ENCODE data around the gene SRRT.
A peak's percentile ranks its signal among the peaks of the same experiment; 100 is the strongest.

SRRT gene, protein sequence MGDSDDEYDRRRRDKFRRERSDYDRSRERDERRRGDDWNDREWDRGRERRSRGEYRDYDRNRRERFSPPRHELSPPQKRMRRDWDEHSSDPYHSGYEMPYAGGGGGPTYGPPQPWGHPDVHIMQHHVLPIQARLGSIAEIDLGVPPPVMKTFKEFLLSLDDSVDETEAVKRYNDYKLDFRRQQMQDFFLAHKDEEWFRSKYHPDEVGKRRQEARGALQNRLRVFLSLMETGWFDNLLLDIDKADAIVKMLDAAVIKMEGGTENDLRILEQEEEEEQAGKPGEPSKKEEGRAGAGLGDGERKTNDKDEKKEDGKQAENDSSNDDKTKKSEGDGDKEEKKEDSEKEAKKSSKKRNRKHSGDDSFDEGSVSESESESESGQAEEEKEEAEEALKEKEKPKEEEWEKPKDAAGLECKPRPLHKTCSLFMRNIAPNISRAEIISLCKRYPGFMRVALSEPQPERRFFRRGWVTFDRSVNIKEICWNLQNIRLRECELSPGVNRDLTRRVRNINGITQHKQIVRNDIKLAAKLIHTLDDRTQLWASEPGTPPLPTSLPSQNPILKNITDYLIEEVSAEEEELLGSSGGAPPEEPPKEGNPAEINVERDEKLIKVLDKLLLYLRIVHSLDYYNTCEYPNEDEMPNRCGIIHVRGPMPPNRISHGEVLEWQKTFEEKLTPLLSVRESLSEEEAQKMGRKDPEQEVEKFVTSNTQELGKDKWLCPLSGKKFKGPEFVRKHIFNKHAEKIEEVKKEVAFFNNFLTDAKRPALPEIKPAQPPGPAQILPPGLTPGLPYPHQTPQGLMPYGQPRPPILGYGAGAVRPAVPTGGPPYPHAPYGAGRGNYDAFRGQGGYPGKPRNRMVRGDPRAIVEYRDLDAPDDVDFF

DNA sequence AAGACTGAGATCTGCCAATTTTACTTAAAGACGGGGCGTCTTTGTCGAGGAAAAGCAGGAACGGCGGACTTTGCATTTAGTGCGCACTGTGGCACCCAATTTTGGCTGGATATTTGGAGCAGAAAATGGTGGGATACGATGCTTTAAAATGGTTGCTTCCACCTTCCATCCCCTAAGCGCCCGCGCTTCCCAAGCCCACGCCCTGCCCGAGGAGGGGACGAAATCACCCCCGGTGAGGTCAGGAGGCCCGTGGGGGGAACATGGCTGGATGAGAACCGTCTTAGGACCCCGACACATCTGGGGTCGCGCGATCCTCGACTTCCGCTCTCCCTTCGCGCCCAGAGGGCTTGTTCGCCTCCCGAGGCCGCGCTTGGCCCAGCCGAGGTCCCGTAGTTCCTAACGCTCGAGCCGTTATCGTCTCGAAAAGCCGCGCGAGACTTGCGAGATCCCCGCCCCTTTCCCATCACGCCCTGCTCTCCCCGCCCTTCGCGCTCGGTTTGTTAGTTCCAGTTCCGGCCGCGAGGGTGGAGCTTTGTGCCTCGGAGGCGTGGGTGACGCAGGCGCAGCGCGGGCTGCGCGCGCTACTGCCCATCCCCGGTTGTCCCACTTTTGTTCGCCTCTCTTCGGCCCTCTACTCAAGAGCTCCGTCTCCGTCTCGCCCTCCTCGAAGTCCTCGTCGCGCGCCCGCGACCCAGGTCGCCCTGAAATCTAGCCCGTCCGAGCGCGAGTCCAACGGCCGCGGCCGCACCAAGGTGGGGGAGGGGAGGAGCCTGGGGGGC is at the start of gene SRRT:
Gene SRRT (plus strand): TSS at position 527 of the 779 bp plus-strand sequence. CDS start 488 bp downstream, outside the sequence.
- DNase-seq = peak; percentile 98

DNA sequence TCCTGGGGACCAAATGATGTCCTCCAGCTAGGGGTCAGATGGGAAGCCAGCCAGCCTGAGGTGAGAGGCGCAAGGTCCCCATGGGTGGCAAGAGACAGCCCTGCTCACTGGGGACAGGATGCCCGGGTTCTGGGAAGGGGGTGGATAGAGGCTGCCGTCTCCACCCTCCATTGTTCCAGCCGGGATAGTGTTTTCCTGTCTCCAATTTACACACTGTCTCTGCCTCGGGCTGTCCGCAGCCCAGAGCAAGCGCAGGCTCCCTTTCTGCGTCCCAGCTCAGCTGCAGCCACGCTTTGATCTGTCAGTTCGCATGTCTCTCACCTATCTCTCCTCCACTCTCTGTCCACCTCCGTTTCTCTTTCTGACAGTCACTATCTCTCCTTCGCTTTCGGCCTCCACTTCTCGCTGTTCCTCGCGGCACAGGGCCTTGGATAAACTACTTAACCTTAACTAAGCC is 49.7 kb upstream of the SRRT start:
- DNase-seq = no peak

DNA sequence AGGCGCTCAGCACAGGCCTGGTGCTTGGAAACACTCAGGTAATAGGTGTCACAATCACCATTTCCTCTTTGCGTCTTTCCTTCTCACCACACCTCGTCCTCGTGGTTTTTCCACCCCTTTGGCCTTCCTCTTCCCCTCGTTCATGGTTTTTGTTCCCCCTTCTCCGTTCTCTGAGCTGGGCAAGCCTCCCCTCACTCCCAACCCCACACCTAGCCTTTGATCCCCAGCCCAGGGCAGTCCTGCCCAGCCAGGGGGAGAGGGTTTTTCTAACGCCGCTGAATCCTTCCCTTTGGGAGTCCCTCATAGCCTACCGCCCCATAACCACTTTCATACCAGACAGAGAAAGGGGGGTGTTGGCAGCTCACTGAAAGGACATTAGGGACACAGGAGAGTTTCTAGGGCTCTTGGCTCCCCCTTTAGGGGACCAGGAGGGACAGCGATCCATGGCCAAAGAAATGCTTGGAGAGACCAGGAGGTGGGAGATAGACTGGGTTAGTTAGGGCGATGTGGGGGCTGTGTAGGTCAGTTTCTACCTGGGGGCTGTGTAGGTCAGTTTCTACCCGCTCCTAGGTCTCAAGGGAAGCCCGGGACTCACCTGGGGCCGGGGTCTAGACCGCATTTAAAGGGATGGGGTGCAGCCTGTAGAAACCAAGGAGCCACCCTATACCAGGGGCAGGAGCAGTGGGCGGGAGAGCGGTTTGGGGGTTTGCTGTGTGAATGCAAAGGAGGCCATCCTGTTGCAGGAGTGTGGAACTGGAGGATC is 49.0 kb upstream of the SRRT start:
- DNase-seq = no peak

DNA sequence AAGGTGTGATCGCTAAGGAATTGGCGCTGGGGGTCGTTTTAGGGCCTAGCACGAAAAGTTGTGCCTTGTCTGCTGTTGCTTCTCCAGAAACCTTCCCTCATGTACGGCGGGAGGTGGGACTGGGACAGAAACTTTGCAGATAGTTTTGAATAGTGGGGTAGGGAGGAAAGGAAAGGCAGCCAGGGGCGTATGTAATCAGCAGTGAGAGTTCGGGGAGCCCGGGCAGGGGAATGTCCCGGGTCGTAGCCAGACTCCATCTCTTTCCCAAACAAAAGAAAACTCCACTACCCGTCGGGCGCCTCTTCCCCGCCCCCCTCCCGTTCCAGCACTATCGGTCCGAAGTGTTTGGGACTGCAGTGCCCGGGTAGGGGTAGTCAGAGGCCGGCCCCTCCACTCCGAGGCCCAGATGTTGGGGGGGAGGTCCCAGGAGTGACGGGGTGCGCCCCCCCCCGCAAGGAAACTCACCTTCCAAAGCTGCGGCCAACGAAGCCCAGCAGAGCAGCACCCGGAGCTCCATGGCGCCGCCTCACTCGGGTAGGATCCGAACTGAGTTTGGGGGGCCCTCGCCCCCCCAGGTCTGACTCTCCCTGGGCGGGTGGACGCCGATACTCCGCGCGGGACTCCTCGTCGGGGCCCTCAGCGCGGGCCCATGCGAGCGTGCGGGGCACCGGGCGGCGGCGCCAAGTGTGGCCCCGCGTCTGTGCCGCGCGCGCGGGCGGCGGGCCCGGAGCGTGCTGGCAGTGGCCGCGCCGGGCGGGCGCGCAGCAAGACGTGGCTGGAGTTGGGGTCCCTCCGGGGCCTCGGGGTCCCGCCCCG is 48.2 kb upstream of the SRRT start:
- DNase-seq = no peak

DNA sequence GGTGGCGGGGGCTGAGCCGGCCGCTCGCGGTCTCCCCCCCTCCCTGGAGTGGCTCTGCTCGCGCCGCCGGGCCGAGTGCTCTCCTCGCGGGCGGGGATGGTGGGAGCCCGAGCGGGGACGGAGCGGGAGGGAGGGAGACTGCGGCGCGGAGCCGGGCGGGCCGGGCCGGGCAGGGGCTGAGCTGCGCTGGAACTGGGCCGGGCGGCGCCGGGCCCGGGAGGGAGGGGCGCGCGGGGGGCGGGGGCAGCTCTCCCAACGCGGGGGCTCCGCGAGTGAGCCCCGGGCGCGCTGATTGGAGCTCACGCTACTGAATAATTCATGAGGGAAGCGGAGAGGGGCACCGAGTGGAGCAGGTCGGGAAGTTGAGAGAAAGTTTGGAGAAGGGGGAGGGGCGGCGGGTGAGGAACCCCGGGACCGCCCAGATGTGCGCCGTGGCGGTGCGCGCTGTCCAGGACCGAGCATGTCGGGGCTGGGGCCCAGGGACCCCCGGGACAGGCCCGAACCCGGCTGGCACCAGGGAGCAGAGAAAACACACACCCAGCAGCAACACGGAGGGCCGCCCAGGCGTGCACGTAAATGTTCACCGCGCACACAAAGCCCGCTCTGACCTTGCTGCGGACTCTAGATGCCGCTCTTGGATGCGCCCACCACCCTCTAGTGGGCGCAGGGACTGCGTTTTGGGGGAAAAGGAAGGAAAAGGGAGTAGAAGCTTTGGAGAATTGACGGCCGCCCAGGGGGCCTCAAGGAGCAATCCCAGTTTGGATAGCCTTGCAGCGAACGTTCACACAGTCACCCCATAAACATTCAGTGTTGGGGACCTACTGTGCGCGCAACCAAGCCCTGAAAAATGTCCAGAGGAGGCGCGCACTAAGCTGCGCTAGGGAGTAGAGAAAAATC is 47.3 kb upstream of the SRRT start, which contains the start of gene EPHB4:
Gene EPHB4 (minus strand): TSS at position 194 of the 897 bp plus-strand sequence. CDS start 493 bp downstream, outside the sequence.
- DNase-seq = peak; percentile 38

DNA sequence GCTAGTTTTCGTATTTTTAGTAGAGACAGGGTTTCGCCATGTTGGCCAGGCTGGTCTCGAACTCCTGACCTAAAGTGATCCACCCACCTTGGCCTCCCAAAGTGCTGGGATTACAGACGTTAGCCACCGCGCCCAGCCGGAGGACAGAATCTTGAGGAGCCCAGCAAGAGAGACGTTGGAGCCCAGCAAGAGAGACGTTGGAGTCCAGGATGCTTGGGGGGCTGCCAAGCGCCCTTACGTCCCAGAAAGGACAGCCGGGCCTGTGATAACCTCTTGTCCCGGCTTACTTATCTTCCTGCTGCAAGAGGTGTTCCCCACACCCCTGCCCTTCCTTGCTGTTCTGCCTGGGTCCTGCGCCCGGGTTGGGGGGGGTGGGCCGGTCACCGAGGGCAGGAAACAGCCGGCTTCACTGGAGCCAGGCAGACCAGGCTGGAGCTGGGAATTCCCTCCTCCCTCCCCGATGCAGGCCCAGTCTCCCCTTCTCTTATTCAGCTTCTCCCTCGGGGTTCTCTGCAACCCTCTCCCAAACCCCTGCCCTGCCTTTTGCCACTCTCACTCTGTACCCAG is 45.7 kb upstream of the SRRT start:
- DNase-seq = no peak

DNA sequence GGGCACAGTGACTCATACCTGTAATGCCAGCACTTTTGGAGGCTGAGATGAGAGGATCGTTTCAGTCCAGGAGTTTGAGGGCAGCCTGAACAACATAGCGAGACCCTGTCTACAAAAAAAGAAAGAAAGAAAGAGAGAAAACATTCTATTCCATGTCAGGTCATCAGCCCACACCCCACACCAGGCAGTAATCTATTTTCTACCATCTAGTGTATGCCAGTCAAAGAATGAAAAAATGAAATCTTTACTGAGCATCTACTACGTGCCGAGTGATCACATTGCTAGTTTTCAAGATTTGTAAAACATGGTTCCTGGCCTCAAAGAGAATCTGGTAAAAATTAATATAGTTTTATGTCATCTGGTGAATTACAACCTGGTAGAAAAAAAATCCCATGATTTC is 44.5 kb upstream of the SRRT start:
- no peak for DNase-seq

DNA sequence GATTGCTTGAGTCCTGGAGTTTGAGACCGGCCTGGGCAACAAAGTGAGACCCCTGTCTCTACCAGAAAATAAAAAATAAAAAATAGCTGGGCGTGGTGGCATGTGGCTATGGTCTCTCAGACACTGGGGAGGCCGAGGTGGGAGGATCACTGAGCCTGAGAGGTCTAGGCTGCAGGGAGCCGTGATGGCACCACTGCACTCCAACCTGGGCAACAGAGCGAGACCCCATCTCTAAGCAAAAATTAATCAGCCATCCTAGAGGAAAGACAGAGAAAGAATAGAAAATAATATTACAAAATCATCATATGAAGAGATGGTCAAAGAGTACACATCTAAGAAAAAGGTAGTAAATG is 42.6 kb upstream of the SRRT start:
- DNase-seq = no peak

DNA sequence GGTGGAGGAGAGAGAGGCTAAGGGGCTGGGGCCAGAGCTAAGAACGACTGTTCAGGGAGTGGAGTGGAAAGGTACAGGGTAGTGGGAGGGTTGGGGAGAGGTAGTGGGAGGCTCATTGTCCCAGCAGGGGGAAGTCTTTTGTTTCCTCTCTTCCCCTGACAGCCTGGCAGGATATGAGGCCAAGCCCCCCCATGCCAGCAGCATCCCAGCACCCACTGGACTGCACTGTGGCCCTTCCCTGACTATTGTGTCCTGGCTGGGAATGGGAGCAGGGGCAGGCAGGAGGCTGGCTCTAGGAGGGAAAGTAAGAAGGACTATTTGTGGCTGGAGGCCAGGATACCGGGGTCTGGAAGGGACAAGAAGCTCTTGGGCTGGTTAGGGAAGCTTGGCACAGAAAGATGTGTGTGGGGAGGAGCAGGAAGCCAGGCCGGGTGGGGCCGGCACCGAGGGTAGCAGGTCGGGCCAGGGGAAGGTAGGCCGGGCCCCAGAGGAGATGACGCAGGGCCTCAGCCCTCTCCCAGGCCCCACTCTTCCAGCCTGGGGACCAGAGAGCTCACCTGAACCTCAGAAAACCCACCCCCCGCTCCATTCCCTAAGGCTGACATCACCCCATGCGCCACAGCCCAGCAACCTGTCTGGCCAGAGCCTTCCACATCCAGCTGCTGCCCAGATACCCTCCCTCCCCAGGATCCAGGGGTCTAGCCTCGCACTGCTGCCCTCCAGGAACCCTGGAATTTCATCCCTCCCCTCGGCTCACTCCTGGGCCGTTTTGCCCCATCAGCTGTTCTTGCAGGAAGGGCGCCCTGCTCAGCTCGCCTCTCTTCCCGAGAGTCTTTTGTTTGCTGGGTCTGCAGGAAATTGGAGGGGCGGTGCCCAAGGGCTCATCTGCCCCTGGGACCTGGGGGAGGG is 38.7 kb upstream of the SRRT start:
- peak; percentile 84 for DNase-seq

DNA sequence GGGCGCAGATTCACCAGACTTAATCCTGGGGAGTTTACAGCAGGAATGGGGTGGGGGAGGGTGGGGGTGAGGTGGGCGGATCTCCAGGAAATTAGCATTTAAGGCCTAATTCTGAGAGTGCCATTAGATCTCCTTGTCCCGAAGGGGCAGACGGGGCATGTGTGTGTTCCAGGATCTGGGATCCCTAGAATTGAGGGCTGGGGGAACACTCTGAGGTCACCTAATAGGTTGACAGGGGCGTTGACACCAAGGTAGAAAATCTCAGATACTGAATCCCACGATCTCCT is 38.1 kb upstream of the SRRT start:
- DNase-seq = no peak

DNA sequence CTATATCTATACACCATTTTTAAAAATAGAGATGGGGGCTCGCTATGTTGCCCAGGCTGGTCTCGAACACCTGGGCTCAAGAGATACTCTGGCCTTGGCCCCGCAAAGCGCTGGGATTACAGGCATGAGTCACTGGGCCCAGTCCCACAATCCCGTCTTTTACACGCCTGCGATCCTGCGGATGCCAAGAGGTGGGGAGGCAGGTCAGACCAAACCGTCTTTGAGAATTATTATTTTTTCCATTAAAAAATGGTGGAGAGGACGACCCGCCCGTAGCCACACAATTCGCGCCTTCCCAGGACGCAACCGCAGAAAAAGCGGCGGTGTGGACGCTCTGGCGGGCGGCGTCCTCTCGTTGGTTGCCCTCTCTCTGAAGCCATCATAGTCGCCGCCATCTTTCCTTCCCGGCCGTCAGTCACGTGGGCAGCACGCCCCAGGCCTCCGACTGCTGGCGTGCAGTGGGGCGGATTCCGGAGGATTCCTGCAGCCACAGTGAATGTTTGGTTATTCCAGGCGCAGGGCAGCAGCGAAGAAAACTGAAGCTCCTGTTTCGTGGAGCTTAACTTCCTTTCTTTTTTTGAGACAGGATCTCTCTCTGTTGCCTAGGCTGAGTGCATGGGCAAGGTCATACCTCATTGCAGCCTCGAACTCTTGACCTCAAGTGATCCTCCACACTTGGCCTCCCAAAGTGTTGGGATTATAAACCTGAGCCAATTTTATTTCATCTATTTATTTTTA is 37.6 kb upstream of the SRRT start:
- peak; percentile 94 for DNase-seq

DNA sequence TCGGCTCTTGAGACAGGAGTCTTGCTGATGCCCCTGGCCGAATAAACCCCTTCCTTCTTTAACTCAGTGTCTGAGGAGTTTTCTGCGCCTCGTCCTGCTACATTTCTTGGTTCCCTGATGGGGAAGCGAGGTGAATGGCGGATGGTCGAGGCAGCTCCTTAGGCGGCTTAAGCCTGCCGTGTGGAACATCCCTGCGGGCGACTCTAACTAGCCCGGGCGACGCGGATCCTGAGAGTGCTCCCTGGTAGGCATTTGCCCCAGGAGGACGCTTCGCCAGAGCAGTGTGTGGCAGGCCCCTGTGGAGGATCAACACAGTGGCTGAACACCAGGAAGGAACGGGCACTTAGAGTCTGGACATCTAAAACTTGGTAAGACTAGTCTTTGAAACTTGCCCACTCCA is 35.5 kb upstream of the SRRT start:
- no peak for DNase-seq

DNA sequence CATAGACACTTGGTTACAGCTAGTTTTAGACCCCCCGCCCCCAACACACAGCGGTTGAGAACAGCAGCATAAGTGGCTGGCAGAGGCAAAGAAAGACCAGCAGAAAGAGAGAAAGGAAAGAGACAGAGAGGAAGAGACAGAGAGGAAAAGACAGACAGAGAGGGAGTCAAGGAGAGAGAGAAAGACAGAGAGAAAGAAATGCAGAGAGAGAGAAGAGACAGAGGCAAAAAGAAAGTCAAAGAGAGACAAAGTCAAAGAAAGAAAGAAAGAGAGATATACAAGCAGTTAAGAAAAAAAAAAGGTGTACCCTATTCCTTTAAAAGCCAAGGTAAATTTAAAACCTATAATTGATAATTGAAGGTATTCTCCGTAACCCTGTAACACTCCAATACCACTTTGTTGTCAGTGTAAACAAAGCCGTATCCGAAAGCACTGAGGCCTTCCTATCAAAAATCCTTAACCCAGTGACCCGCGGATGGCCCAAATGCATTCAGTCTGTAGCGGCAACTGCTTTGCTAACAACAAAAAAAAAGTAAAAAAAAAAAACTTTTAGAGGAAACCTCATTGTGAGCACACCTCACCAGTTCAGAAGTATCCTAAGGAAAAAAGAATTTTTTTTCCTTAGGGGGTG is 34.3 kb upstream of the SRRT start:
- no peak for DNase-seq

DNA sequence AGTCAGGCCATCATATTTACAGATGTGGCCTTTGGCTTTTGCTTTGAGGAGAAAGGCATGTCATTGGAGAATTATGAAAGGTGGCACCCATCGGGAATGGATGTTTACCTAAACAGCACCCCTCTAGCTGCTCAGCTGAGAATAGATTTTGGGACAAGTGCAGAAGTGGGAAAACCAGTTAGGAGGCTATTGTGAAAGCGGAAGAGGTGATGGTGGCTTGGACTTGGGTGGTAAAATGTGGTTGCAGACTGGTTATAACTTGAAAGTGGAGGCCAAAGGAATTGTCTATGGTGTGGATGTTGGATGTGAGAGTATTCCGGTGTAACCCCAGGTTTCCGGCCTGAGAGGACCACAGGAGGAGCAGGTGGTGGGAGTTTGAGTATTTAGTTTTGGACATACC is 27.5 kb upstream of the SRRT start:
- DNase-seq = no peak

DNA sequence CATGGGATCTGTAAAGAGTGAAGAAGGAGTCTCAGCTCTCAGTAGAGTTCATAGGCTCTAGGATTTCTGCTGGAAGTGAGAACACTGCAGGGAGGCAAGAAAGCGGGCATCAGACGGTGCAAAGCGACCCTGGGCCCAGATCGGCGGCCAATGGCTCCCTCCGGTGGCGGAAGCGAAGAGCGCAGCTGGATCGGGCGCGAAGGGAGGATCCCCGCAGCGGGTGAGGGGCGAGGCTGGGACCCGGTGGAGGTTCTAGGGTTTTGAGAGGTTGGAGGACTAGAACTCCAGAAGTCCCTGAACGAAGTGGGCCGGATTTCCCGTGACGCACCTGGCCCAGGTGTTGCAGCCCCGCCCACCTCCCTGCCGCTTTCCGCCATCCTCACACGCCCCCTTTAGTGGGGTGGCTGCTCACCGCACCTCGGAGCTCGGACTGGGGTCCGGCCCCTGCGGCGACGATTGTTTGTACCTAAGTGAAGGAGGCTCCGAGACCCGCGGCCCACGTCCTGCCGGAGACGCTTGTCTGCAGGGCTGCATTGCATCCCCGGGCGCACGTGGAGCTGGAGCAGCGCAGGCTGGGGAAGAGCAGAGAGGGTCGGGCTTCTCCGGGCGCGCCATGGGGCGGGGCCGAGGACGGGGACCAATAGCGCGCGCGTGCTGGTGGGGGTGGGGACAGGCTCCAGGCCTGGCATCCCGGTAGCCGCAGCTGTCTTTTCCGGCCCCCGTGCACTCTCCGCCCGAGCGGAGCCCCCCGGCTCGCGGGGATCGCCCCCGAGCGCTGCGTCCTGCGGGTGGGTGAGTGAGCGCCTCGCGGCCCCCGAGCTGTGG is 22.6 kb upstream of the SRRT start, which contains the start of gene SLC12A9:
Gene SLC12A9 (plus strand): TSS at position 666 of the 825 bp plus-strand sequence. CDS start 1,485 bp downstream, outside the sequence.
- DNase-seq = peak; percentile 90

DNA sequence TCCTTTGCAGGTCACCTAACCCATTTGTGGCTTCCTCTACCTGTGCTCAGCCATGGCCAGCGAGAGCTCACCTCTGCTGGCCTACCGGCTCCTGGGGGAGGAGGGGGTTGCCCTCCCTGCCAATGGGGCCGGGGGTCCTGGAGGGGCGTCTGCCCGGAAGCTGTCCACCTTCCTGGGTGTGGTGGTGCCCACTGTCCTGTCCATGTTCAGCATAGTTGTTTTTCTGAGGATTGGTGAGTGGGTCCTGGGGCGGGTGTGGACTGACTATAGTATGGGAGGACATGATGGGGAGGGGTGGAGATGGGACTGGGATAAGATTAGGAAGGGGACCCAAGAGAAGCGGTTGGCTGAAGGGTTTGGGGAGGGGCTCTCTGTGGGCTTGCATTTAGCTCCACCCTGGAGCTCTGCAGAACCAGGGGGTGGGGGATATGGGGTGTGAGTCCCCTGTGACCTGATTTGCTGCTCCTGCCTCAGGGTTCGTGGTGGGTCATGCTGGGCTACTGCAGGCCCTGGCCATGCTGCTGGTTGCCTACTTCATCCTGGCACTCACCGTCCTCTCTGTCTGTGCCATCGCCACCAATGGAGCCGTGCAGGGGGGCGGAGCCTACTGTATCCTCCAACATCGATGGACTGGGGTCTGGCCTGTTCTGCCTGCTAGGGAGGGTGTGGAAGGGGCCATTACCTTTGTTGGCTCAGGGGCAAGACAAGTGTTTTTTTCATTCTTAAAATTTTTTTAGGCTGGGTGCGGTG is 20.6 kb upstream of the SRRT start:
- DNase-seq = no peak
